DMS153 treated with DMSO at 0.1 percent for 48 hours (cell line): ENCODE data around the gene MCFD2.
A peak's percentile ranks its signal among the peaks of the same experiment; 100 is the strongest.

Source experiments
- DNase-seq: peaks from one replicate; lab custom pipeline; 2025; ENCODE audit not compliant: unreplicated experiment; lab: John Stamatoyannopoulos, UW

Gene MCFD2

DNA sequence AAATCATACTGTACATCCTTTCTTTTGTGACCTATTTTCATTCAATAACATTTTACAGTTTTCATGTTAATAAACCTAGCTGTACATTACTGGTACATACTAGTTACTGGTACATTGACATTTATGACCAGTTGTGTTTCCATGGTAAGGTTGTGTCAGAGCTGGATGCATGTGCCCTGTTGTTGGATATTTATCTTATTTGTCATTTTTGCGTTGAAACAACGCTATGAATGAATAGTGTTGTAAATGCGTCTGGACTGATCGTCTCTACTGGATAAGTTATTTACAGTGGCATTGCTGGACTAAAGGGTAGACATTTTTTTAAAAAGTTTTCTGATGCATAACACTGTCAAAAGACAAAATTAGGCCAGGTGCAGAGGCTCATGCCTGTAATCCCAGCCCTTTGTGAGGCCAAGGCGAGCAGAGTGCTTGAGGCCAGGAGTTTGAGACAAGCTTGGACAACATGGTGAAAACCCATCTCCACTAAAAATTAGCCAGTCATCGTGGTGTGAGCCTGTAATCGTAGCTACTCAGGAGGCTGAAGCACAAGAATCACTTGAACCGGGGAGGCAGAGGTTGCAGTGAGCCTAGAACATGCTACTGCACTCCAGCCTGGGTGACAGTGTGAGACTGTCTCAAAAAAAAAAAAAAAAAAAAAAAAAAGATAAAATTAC lies 40.2 kb downstream of the MCFD2 start:
- DNase-seq, result no peak

DNA sequence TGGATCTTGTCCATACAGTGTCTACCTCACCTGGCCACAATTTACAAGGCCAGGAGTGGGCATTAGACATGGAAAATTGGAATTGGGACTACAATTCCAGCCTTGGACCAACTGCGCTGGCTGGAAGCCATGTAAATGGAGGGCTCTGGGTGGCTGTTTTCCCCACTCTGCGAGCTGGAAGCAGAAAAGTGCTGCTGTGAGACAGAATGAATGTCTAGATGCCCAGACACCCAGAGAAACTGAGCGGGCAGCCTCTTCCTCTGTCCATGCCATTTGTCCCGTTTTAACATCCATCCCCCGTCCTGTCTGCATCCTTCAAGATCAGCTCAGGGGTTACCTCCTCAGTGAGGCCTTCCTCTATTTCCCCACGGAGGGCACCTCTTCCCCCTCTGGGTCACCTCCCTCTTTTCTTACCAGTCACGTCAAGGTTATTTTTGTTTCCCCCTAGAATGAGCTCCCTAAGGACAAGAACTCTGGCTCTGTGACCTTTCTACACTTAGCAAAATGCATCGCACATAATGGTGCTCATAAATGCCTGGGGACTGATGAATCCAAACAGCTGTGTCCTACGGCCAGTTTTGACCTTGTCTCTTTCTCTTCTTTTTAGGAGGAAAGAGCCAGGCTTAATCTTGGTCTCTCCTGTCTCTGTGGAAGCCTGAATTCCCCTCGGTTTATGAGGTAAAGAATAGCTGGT lies 41.2 kb downstream of the MCFD2 start:
- DNase-seq, result no peak

DNA sequence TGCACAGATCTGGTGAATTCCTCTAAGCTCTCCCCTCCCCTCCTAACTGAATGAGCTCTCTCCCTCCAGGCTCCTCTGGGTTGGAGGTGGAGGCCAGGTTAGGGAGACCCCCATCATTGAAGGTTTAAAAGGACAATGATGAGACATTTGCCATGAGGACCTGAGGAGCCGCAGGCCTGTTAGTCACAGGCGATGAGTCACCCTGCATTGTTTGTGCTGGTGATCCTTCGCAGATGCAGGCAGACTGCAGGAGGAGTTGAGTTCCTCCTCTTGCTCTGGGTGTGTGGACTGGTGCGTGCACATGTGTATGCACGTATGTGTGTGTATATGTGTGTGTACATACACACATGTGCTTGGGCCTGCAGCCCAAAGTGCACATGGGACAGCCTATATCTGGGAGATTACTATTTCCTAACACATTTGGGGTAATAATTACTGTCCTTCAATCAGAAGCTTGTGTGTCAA lies 42.0 kb downstream of the MCFD2 start:
- peak; percentile 4 for DNase-seq

DNA sequence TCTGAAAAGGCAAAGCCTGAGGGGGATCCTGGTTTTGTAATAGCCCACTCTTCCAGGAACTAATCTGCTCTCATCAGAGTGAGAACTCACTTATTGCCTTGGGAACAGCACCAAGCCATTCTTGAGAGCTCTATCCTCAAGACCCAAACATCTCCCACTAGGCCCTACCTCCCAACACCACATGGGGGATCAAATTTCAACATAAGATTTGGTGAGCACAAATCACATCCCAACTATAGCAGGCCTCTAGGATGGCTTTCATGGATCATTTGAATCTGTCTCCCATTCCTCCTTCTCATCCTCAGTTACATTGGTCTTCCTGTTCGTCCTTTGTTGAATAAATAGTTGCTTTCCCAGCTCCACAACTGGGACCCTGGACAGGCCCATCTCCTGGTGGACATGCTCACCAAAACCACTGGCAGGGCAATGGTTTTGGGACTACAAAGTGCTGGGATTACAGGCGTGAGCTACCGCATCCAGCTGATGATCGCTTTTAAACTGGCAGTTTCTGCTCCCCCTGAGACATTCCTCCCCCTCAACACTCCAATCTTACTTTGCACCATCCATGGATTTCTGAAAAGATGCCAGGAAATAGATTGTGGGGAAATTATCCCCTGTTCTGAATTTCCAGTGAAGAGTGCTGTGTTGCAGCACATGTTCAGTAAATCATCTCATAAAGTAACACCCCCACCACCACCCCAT lies 42.6 kb downstream of the MCFD2 start:
- no peak for DNase-seq

DNA sequence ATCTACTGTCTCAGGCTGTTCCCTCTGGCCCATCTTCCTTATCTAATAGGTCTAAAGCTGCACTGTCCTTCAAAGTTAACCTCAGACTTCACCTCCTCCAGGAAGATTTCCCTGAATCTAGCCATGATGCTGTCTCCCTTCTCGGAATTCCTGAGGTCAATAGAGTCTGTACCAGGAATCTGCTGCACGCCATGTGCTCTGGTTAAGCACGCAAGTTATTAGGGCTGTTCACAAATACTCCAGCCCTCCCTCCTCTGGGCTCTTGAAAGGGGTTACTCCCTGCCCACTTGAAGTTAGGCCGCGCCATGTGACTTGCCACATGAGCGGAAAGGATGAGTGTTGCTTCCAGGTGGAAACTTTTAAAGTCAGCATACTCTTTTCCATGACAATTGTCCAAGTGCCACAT lies 43.6 kb downstream of the MCFD2 start:
- DNase-seq, result no peak

DNA sequence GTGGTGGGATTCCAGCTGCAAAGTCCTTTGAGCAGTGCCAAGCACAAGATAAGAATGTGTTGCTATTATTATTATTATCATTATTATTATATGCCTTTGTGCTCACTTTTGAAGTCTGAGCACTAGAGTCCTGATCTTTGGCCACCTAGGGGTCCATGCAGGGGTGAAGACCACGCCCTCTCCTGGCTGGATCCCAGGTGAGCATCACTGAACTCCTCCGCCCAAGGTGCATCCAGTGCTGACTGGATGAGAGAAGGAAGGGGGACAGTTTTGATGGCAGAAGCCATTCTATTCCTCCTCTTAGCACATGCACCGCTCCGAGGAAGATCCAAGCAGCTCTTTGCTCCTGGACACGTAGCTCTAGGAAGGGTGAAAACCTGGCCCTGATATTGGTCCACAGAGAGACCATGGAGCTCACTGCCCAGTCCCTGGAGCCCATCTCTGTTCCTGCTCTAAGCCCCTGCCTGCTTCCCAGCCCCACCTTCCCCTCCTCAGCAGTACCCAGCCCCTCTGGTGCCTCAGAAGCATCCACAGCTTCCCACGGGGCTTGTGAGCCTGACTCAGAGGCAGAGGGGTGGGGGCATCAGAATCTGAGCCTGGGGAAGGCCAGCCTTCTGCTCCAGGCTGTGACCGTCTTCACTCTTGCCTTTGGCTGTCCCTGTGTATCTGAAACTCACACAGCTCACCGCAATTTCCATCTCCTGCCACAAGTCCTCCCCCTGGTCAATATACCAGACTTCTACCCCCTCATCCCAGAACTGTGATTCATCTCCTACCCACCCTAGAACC lies 45.4 kb downstream of the MCFD2 start:
- no peak for DNase-seq

DNA sequence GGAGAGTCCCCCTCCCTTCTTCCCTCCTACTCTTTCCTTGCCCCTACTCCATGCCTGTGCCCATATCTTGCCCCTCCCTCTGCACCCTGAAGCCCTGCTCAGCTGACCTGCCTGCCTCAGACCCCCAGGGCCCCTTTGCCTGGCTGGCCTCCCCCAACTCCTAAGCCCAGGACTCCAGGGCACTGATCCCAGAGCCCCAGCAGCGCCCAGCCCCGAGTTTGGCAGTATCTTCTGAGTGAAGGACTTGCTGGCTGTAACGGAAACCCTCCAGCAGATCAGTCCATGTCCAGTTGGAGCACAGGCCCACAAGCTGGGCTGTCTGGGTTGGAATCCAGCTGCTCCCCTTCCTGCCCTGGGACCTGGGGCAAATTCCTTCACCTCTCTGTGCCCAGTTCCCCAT lies 46.0 kb downstream of the MCFD2 start:
- no peak for DNase-seq

DNA sequence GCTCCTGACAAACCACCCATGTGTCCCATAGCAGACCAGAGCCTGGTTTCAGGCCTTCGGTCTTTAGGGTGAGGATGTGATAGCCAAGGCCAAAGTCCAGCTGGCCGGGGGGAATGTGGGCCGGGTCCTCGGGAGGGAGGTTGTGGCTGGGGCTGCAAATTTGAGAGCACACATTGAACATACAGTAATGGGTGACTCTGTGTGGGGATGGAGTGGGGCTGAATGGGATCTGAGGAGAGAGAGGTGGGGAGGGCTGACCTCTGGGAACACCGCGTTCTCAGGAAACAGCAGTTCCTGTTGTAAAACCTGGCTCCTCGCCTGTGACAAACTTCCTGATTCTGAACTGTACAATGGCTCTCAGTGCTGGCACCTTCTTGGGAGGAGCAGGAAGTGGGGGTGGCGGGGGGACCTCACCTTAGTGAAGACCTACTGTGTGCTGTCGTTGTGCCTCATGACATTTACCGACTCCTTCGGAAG lies 48.8 kb downstream of the MCFD2 start:
- no peak for DNase-seq

DNA sequence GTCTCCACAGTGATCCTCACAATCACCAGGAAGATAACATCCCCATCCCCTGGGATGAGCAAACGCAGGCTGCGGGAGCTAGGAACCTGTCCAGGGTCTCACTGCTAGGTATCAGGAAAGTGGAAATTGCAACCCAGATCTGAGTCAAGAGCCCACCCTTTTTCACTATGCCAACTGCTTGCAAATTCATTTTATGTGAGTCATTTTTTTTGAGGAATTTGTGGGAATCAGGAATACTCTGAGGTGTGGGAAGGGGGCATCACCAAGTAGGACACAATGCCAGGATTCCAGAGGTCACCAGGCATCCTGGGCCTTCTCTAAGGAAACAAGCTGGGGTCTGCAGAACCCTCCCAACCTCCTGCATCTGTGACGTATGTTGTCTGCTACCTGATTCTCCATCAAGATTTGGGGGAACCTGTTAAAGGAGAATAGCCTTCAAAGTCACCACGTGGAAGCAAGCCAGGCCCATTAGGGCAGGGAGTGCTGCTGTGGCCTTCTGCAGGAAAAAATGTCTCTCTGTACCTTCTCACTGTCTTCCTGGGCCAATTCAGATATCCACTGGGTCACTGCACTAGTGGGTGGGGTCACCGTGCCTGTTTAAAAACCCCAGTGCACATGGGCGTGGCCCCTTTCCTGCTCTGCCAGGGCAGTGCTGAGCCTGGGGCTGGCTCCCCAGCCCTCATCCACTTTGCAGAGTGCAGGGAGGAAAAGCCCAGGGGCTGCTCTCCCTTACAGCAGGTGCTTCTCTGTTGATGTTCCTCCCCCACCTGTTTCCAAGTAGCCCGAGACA lies 50.2 kb downstream of the MCFD2 start:
- DNase-seq, result no peak

DNA sequence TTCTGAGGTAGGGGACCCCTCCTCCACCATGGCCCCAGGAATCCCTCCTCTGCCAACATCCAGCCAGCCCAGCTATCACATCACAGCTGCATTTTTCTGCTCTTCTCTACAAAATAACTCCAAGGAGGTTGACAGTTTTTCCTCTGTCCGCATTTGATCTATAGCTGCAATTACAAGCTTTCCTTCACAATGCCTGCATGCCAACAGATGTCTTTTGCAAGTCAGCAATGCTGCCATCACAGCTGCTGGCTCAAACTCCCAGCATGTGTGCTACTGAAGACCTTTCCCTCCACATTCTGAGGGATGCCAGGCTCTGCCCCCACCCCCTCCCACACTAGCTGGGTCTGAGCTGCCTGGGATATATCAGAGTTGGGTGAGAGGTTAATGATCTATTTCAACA lies 51.7 kb downstream of the MCFD2 start:
- no peak for DNase-seq

DNA sequence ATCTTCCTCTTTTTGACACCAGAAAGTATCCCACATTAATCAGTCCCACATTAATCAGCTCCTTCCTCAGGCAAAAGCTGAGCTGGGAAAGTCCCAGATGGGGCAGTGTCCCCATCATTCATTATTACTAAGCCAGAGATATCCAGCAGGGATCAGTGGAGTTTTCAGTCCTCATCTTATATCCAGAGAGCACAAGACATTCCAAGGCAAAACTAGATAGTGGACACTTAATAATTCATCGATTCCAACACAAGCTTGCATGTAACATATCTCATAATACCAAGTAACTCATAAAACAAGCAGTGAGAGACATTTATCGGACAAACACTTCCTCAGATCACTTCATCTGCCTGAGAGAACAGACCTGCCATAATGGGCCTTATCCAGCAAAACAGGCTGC lies 53.1 kb downstream of the MCFD2 start:
- DNase-seq, result no peak

DNA sequence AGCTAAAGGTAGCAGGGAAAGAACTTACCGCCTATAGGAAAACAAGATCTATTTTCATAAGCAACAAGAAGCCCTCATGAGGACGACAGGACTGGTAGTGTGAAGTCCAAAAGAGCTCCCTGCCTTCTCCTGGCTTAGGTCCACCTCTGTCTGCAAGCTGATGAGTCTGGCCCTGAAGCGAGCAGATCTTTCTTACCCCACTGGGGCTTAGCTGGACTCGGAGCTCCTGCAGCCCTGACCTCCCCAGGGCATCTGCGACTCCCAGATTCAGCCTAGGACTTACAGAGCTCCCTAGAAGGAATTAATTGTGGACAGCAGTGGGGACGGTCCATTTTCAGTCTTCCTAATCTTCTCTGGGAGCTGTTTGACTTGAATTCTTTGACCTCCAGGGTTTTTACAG lies 53.7 kb downstream of the MCFD2 start:
- DNase-seq, result no peak

DNA sequence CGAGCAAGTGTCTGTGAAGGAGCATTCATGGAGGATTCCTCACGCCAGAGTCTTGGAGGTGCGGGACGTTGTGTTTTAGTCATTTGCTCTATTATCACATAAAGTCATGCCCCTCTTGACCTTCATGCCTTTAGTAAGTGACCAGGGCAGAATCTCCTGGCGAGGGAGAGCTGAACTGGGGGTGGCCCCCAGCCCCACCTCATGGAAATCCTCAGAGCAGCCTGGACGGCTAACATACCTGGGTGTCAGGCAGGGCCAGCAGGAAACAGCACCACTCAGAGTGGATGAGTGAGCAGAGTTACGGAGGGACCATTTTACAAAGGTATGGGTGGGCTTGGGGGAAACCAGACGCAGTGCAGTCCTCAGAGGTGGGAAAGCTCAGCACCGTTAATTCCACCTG lies 56.1 kb downstream of the MCFD2 start:
- no peak for DNase-seq

DNA sequence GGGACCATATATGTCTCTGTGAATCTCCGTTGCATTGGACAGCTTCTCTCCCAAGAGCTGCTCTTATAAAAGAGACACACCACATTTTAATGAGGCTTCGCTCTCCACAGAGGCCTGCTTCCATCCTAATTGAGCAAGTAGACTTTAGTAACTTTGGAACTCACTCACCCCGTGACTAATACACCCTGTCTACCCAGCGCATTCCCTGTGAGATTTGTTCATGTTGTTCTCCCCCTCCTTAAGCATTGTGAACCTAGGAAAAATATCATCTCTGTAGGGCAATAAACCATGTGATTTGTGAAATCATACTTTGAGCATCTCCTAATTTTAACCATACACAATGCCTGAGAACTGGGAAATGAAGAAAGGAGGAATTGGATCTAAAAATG lies 56.9 kb downstream of the MCFD2 start:
- DNase-seq, result no peak

DNA sequence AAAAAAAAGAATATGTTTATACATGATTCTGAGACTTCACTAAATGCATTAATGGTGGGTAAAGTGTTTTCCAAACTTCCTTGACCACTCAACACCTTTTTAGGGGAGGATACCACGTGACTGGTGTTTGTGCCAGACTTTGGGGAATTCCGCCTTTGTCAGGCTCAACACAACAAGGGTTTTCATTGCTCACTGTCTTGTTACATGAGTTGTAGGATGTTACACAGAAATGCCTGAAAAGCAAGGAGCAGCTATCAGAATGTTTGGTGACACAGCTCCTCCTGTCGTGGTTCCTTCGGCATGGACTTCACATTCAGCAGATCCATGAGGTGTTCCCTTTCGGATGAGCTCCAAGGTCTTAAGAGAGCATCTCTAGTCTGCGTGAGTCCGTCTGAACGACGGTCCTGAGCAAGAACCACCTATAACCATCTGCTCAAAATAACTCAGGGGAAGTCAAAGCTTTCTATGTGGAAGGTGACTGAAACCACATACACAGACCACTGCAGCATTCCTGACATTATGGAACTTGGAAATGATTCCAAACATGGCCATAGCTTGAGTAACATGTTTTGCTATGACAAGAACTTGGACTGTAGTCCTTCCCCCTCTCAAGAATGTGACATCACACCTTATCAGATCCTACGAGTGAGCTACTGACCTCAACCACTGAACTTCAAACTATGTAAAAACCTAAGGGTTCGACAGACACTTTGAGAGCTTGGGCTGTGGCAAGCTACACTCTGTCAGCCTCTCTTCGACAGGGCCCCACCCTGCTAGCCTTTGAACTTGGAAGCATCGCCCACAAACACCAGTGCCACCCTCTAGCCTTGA lies 57.5 kb downstream of the MCFD2 start:
- no peak for DNase-seq

DNA sequence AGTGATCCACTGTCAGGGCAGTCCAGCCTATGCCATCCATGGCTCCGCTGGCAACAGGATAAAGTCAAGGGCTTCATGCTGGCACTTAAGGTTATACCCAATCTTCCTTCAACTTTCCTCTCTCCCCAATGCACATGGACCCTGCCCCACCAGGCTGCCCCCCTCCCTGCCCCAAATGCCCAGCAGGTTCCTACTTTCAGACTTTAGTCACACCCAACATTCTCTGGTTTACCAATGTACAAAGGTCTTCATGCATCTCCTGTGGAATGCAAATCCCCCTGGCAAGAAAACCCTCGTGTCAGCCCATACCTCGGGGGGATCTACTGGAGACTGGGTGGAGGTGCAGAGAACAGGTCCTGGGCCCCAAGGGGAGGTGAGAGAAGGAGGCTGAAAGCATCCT lies 59.3 kb downstream of the MCFD2 start:
- DNase-seq, result no peak

DNA sequence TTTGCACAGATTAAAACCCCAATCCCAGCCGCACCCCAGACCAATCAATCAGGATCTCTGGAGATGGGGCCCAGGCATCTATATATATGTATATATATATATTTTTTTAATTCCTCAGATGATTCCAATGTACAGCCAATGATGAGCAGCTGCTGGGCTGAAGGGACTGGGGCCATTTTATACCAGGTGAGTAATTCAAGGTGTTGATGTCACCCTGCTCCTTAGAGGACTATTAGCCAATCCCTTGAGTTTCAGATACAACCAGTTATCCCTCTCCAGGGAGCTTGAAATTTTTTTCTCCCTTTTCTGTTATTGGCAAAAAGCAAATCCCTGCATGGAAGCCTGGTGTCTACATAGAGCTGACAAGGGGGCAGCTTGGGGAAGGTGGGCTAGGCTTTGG lies 59.8 kb downstream of the MCFD2 start:
- DNase-seq, result no peak

DNA sequence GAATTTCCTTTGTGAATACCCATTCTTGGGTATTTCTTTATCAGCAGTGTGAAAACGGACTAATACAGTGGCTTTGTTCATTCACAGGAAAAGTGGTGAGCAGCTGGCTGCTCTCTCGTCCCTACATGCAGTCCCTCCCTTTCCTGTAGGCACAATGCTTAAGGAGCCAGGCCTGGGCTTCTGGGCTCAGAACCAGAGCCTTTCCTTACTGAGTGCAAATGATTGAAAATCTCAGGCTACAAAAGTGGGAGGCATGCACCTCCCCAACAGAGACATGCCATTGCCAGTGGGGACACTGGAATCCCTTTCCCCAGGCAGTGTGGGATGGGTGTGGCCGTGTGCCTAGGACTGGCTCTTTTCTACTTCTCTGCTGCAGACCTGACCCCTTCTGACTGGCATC lies 61.3 kb downstream of the MCFD2 start:
- DNase-seq, result no peak

DNA sequence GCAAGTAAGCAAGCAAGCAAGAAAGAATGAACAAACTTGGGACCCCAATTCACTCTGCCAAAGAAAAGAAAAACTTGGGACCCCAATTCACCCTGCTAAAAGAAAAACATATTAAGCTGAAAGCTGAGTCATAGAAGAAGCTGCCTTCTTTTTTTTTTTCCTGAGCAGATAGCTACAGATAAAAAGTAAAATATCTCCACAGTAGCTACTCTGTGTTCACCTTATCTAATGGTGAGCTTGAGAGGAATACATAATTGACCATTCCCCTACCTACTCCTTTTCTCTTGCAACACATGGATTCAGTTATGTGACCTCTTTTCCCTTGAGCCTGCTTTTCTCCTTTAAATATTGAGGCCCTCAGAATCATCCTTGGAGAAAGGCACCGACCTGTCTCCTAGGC lies 63.0 kb downstream of the MCFD2 start:
- no peak for DNase-seq

DNA sequence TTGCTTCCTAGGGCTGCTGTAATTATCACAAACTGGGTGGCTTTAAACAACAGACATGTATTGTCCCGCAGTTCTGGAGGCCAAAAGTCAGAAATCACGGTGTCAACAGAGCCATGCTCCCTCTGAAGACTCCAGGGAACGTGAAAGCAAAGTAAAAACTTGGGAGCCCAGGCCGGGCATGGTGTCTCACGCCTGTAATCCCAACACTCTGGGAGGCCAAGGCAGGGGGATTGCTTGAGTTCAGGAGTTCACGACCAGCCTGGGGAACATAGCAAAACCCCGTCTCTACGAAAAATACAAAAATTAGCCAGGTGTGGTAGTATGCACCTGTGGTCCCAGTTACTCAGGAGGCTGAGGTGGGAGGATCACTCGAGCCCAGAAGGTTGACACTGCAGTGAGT lies 63.5 kb downstream of the MCFD2 start:
- no peak for DNase-seq
